Adrenal gland (tissue), 12 donors: ENCODE measurements around the gene SLC23A1. TPM values are rescaled to one million over a fixed set of nuclear protein-coding genes. Genes with fewer than 3 reads are reported as not detected.

Source experiments
- DNase-seq, 7 donors: peaks; one replicate each; pipeline ENCODE4 v3.0.0-alpha.2; 2019 to 2020
- H3K27ac ChIP-seq, 5 donors: fragments of 200-600 bp; sonication (generic) in 4 of 5; 1 replicate in 3 of 5; 2 replicates in 2 of 5; pipeline versions ENCODE4 v1.5.1 to v1.8.0; 2016 to 2020; ENCODE audit warnings: mild to moderate bottlenecking in 1 of 5
- H3K27me3 ChIP-seq: fragments of 200-600 bp; 2 replicates; pipeline ENCODE4 v1.8.0; 2021
- H3K36me3 ChIP-seq, 2 donors: fragments of 200-600 bp; replicated peaks in 1 of 2; 1 replicate in 1 of 2; 2 replicates in 1 of 2; pipeline versions ENCODE4 v1.5.1 to v1.8.0; 2018 to 2022
- H3K4me1 ChIP-seq, 2 donors: fragments of 200-600 bp; replicated peaks in 1 of 2; 1 replicate in 1 of 2; 2 replicates in 1 of 2; pipeline versions ENCODE4 v1.5.1 to v1.8.0; 2018 to 2021
- H3K4me3 ChIP-seq, 4 donors: fragments of 200-600 bp; sonication (generic) in 3 of 4; one replicate each; pipeline ENCODE4 v1.5.1; 2016 to 2018
- H3K9me3 ChIP-seq, 3 donors: fragments of 200-600 bp; sonication (generic) in 1 of 3; replicated peaks in 1 of 3; 1 replicate in 2 of 3; 2 replicates in 1 of 3; pipeline versions ENCODE4 v1.5.1 to v1.8.0; 2016 to 2021
- CTCF ChIP-seq, 6 experiments: fragments of 450-650 bp in 4 of 6; fragments of 200-600 bp in 2 of 6; sonication (generic) in 1 of 6; IDR thresholded peaks; 1 replicate in 5 of 6; 2 replicates in 1 of 6; pipeline versions ENCODE4 v1.5.1 to v1.8.0; 2016 to 2021; ENCODE audit warnings: antibody characterized with exemption in 6 of 6, mild to moderate bottlenecking in 2 of 6, moderate library complexity in 1 of 6
- POLR2A ChIP-seq, 2 donors: fragments of 450-650 bp; IDR thresholded peaks; one replicate each; pipeline ENCODE4 v1.6.1; 2017; ENCODE audit warnings: antibody characterized with exemption in 2 of 2, mild to moderate bottlenecking in 2 of 2, moderate library complexity in 1 of 2
- WGBS, 4 donors: extraction: QIAGEN DNeasy Blood & Tissue Kit in 2 of 4; methylation state at CpG; one replicate each; pipeline versions ENCODE4 v1.1.5 to v1.1.7; 2013 to 2017; 5-methylcytosine and 5-hydroxymethylcytosine counted together
- intact Hi-C, 2 donors: fragments of 100-400 bp; cut with DNase I; formaldehyde crosslinking; loops; one replicate each; pipeline versions ENCODE4 v1.14.1 to v1.15.0; 2022 to 2023
- polyA plus RNA-seq, 3 donors: library from polyadenylated mRNA; stranded (reverse); fragments of 200-250 nt in 2 of 3; fragments of 350-450 nt in 1 of 3; fragmentation: Illumina TruSeq in 1 of 3; extraction: RNeasy Lipid Tissue Mini Kit (QIAGEN cat#74804) in 1 of 3; gene quantifications; one replicate each; pipeline ENCODE4 v1.2.3, GENCODE V29; 2013 to 2014
- total RNA-seq, 9 donors: library from RNA; depleted of rRNA in 4 of 9; stranded (reverse); fragments of >200 nt in 4 of 9; fragments of 120-200 nt in 1 of 9; fragmentation: NEBNext Ultra II Directional in 1 of 9; extraction: Animal tissue kit (Norgen Biotek cat#: 25700) in 1 of 9; gene quantifications; one replicate each; pipeline versions ENCODE4 v1.1.0 to v1.2.4, GENCODE V29; 2013 to 2023
- donor health status: healthy with polysubstance abuse.
- donor health status: Bipolar disorder and iron deficiency.
- donor health status: DM: yes; HTN: yes; CAD: no.
- donor health status: DM: no; HTN: no; CAD: no.
- donor health status: DM: no; HTN: no; CAD: no.
- donor health status: DM: yes; HTN: yes; CAD: no.

Gene SLC23A1
- total and polyA plus RNA-seq, 12 donors: 0.06 to 0.46 (median 0.14) TPM; not detected in 8

GRCh38 chr5:139384591-139385051, 1.5 kb upstream of the SLC23A1 start:
- H3K36me3 ChIP-seq: no peaks in the 10 kb centered on the region
- WGBS, 4 donors: 82 to 92% (median 86%) methylated on average over 7 to 9 of the region's 9 CpGs
- H3K4me3 ChIP-seq: peak overlapping the region in 1 of 4 donors; percentile 35
- no peak for DNase-seq
- no peaks in the 10 kb centered on the region for H3K27me3 ChIP-seq
- H3K9me3 ChIP-seq: no peaks in the 10 kb centered on the region
- intact Hi-C loops: no loop called here
- peak overlapping the region in 2 of 5 donors; percentile 47 to 48 for H3K27ac ChIP-seq
- H3K4me1 ChIP-seq: peaks cover 0 to 5% of the 10 kb centered on the region in 2 donors
- TF ChIP-seq CTCF (IDR thresholded peaks at IDR 0.05): no peak
- TF ChIP-seq POLR2A (IDR thresholded peaks at IDR 0.05): no peak

GRCh38 chr5:139383993-139384590, 995 bp upstream of the SLC23A1 start:
- DNase-seq: peak in 1 of 7 donors; percentile 8
- Histone ChIP-seq H3K27ac (peak overlapping the region in 1 of 5 donors; percentile 48), H3K27me3 (no peaks in the 10 kb centered on the region), H3K4me1 (peaks cover 0 to 5% of the 10 kb centered on the region in 2 donors), H3K36me3 (no peaks in the 10 kb centered on the region), H3K9me3 (no peaks in the 10 kb centered on the region), H3K4me3 (no peak overlapping the region)
- intact Hi-C loops: no loop called here
- no peak for TF ChIP-seq CTCF (IDR thresholded peaks at IDR 0.05)
- TF ChIP-seq POLR2A (IDR thresholded peaks at IDR 0.05): no peak
- 83 to 96% (median 85%) methylated on average over 7 of the region's 7 CpGs for WGBS, 4 donors

GRCh38 chr5:139382807-139383206, 290 bp downstream of the SLC23A1 start:
- H3K27ac ChIP-seq: no peak overlapping the region
- H3K4me1 ChIP-seq: no peaks in the 10 kb centered on the region
- H3K4me3 ChIP-seq: no peak overlapping the region
- H3K27me3 ChIP-seq: no peaks in the 10 kb centered on the region
- DNase-seq: no peak
- intact Hi-C loops: no loop called here
- TF ChIP-seq POLR2A (IDR thresholded peaks at IDR 0.05) (no peak), CTCF (IDR thresholded peaks at IDR 0.05) (no peak)
- WGBS, 4 donors: 0 to 54% (median 27%) methylated on average over 1 to 3 of the region's 3 CpGs
- no peaks in the 10 kb centered on the region for H3K36me3 ChIP-seq
- H3K9me3 ChIP-seq: no peaks in the 10 kb centered on the region

- no peak for DNase-seq
- Histone ChIP-seq H3K4me1 (no peaks in the 10 kb centered on the region), H3K4me3 (no peak overlapping the region), H3K36me3 (no peaks in the 10 kb centered on the region), H3K27ac (no peak overlapping the region), H3K9me3 (no peaks in the 10 kb centered on the region), H3K27me3 (no peaks in the 10 kb centered on the region)
- 85 to 93% (median 91%) methylated on average over 12 to 28 of the region's 28 CpGs for WGBS, 4 donors
- intact Hi-C loops: no loop called here
- TF ChIP-seq CTCF (IDR thresholded peaks at IDR 0.05) (no peak), POLR2A (IDR thresholded peaks at IDR 0.05) (no peak)
These were observed 998 bp downstream of the SLC23A1 start for GRCh38 chr5:139381837-139382761.
